ENCODE results near the gene OR6T1.

Gene OR6T1

DNA sequence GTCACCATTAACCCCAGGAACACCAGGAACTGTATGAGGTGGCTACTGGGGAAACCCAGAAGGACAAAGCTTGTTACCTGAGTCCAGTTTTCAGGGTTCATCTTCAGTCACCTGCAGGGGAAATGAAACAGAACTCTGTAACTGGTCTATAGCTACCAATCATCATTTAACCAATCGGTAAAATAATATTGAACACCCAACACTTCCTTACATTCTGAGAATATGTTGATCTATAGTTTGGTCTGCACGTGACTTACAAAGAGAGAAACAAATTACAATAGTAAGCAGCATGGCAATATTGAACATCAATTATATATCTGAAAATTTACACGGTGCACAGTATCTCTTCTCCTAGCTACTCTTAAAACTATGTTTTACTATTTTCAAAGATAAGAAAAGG, at the start of gene OR6T1:
Gene OR6T1, minus strand, starts transcription at position 101 of the 400 bp plus-strand sequence. Its CDS starts 0 bp downstream, at position 101.
- Histone ChIP-seq H3K9me3 (ENCODE audit: control insufficient read depth, insufficient read depth, low read length) (no peaks in the 10 kb centered on the region), H3K27ac (ENCODE audit: low read depth, low read length) (no peak within 1 kb of the TSS), H3K27me3 (ENCODE audit: control insufficient read depth, insufficient read depth, low read length) (no peaks in the 10 kb centered on the region)

DNA sequence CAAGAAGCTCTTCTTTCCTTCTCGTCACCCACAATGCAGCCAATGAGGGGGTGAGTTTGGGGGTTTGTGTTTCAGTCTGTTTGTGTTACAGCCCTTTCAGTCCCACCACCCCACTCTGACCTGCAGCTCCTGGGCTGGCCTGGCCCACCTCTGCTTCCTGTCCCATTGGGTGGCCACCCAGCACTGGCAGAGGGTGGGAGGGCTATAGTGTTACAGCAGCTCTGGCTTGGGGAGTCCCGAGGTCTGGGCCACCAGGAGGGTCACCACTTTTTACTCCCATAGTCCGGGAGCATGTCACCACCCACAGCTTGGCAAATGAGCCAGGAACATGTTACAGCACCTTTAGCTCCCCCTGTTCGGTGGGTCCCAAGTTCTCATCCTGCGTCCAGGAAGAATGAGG, 35.7 kb upstream of the OR6T1 start:
- H3K27me3 ChIP-seq (ENCODE audit: control insufficient read depth, insufficient read depth, low read length), result no peaks in the 10 kb centered on the region
- H3K4me1 ChIP-seq (ENCODE audit: control insufficient read depth, insufficient read depth, low read length), result no peaks in the 10 kb centered on the region
- H3K9me3 ChIP-seq (ENCODE audit: control insufficient read depth, insufficient read depth, low read length), result no peaks in the 10 kb centered on the region
- no peak overlapping the region for H3K4me3 ChIP-seq (ENCODE audit: low read depth, low read length)
- H3K9ac ChIP-seq (ENCODE audit: low read depth, low read length), result no peak overlapping the region
- no peak overlapping the region for H3K27ac ChIP-seq (ENCODE audit: low read depth, low read length)
- no peaks in the 10 kb centered on the region for H3K36me3 ChIP-seq (ENCODE audit: control insufficient read depth, insufficient read depth, low read length)

More for the DNA sequence above, at the start of gene OR6T1:
- no peaks in the 10 kb centered on the region for H3K4me1 ChIP-seq (ENCODE audit: control insufficient read depth, insufficient read depth, low read length)
- H3K36me3 ChIP-seq (ENCODE audit: control insufficient read depth, insufficient read depth, low read length), result no peaks in the 10 kb centered on the region
- H3K9ac ChIP-seq (ENCODE audit: low read depth, low read length), result no peak within 1 kb of the TSS
- no peak within 1 kb of the TSS for H3K4me3 ChIP-seq (ENCODE audit: low read depth, low read length)

DNA sequence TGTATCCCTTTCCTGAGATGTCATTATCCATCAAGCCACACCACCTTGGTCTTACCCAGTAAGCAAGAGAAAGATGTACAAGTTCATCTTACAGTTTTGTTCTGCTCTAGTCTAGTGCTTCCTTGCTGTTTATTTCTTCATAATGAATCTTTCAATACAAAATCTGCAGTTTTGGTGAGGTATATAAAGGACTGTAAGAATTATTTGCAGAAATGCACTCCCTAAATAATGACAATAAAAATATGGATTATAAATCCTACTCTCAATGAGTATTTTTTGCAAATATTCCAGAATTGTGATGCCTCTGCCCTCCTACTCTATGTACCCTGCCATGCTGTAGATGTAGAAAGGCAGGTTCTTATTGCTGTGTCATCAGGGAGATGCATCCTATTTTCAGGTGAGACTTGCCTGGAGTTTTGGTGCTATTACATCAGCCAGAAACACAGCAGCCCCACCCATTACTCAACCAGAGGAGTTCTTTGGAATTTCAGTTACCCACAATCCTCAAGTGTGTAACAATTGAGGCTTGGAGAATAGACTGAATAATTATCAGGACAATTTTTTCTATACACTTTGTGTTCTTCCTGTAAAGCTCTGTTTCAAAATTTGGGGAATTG, 34.2 kb upstream of the OR6T1 start, which contains the start of gene OR10S1:
Gene OR10S1, minus strand, starts transcription at position 51 of the 617 bp plus-strand sequence. CDS start 117 bp downstream, outside the sequence.
- Histone ChIP-seq H3K36me3 (ENCODE audit: control insufficient read depth, insufficient read depth, low read length) (no peaks in the 10 kb centered on the region), H3K4me1 (ENCODE audit: control insufficient read depth, insufficient read depth, low read length) (no peaks in the 10 kb centered on the region), H3K9me3 (ENCODE audit: control insufficient read depth, insufficient read depth, low read length) (no peaks in the 10 kb centered on the region), H3K4me3 (ENCODE audit: low read depth, low read length) (no peak within 1 kb of the TSS), H3K27ac (ENCODE audit: low read depth, low read length) (no peak within 1 kb of the TSS), H3K9ac (ENCODE audit: low read depth, low read length) (no peak within 1 kb of the TSS), H3K27me3 (ENCODE audit: control insufficient read depth, insufficient read depth, low read length) (no peaks in the 10 kb centered on the region)

GRCh38 chr11:123976770-123977560, 33.3 kb upstream of the OR6T1 start:
- Histone ChIP-seq H3K27me3 (ENCODE audit: control insufficient read depth, insufficient read depth, low read length) (no peaks in the 10 kb centered on the region), H3K4me1 (ENCODE audit: control insufficient read depth, insufficient read depth, low read length) (no peaks in the 10 kb centered on the region), H3K27ac (ENCODE audit: low read depth, low read length) (no peak overlapping the region), H3K9ac (ENCODE audit: low read depth, low read length) (no peak overlapping the region), H3K9me3 (ENCODE audit: control insufficient read depth, insufficient read depth, low read length) (no peaks in the 10 kb centered on the region), H3K36me3 (ENCODE audit: control insufficient read depth, insufficient read depth, low read length) (no peaks in the 10 kb centered on the region), H3K4me3 (ENCODE audit: low read depth, low read length) (no peak overlapping the region)

DNA sequence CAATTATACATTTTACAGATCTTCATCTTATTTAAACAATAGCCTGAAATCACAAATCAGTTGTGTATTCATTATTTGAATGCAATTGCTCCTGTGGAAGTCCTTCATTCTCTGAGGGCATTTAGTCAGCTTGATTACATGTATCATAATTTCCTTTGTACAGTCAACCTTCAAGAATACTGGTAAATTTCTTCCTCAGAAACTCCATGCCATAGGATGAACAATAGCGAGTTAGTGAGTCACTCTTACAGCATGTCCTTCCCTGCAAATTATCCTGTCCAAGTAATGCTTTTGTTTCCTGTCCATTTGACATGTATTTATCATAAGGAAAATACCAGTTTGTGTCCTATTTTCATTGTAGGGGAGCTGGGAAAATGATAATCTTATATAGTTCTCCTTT, 30.2 kb upstream of the OR6T1 start:
- Histone ChIP-seq H3K4me3 (ENCODE audit: low read depth, low read length) (no peak overlapping the region), H3K9ac (ENCODE audit: low read depth, low read length) (no peak overlapping the region), H3K27ac (ENCODE audit: low read depth, low read length) (no peak overlapping the region), H3K27me3 (ENCODE audit: control insufficient read depth, insufficient read depth, low read length) (no peaks in the 10 kb centered on the region), H3K9me3 (ENCODE audit: control insufficient read depth, insufficient read depth, low read length) (no peaks in the 10 kb centered on the region), H3K4me1 (ENCODE audit: control insufficient read depth, insufficient read depth, low read length) (no peaks in the 10 kb centered on the region), H3K36me3 (ENCODE audit: control insufficient read depth, insufficient read depth, low read length) (no peaks in the 10 kb centered on the region)

- no peaks in the 10 kb centered on the region for H3K27me3 ChIP-seq (ENCODE audit: control insufficient read depth, insufficient read depth, low read length)
Measured at GRCh38 chr11:123956752-123957151, 13.1 kb upstream of the OR6T1 start.

GRCh38 chr11:123945132-123945531, 1.5 kb upstream of the OR6T1 start:
- H3K27me3 ChIP-seq (ENCODE audit: control insufficient read depth, insufficient read depth, low read length), result no peaks in the 10 kb centered on the region
- H3K36me3 ChIP-seq (ENCODE audit: control insufficient read depth, insufficient read depth, low read length), result no peaks in the 10 kb centered on the region
- no peaks in the 10 kb centered on the region for H3K4me1 ChIP-seq (ENCODE audit: control insufficient read depth, insufficient read depth, low read length)
- no peak overlapping the region for H3K4me3 ChIP-seq (ENCODE audit: low read depth, low read length)
- no peak overlapping the region for H3K27ac ChIP-seq (ENCODE audit: low read depth, low read length)
- no peaks in the 10 kb centered on the region for H3K9me3 ChIP-seq (ENCODE audit: control insufficient read depth, insufficient read depth, low read length)
- H3K9ac ChIP-seq (ENCODE audit: low read depth, low read length), result no peak overlapping the region

More at GRCh38 chr11:123956752-123957151, 13.1 kb upstream of the OR6T1 start:
- H3K4me3 ChIP-seq (ENCODE audit: low read depth, low read length), result no peak overlapping the region
- no peaks in the 10 kb centered on the region for H3K4me1 ChIP-seq (ENCODE audit: control insufficient read depth, insufficient read depth, low read length)
- no peaks in the 10 kb centered on the region for H3K36me3 ChIP-seq (ENCODE audit: control insufficient read depth, insufficient read depth, low read length)
- H3K27ac ChIP-seq (ENCODE audit: low read depth, low read length), result no peak overlapping the region
- no peak overlapping the region for H3K9ac ChIP-seq (ENCODE audit: low read depth, low read length)
- 0 out of 2 replicates have a peak, but pooled peaks cover 5% of the 10 kb centered on the region for H3K9me3 ChIP-seq (ENCODE audit: control insufficient read depth, insufficient read depth, low read length)

DNA sequence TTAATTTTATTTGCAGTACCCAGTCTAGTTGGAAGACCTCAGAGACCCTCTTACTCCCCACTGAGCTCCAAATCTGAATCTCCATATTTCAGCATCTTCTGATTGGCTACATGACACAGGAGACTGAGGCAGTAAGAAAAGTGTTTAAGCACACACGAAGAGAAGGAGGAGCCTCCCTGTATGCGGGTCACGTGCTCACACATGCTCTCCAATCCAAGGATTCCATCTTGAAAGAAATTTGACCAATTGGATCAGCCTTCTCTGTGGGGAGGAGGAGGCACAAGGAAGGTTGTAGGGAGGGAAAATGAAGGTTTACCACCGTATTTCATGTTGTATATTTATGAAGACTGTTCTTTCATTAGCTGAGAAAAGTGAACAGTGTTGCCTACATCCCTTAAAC, 1.2 kb downstream of the OR6T1 start:
- Histone ChIP-seq H3K4me3 (ENCODE audit: low read depth, low read length) (no peak overlapping the region), H3K27ac (ENCODE audit: low read depth, low read length) (no peak overlapping the region), H3K36me3 (ENCODE audit: control insufficient read depth, insufficient read depth, low read length) (no peaks in the 10 kb centered on the region), H3K4me1 (ENCODE audit: control insufficient read depth, insufficient read depth, low read length) (no peaks in the 10 kb centered on the region), H3K9ac (ENCODE audit: low read depth, low read length) (no peak overlapping the region), H3K9me3 (ENCODE audit: control insufficient read depth, insufficient read depth, low read length) (no peaks in the 10 kb centered on the region), H3K27me3 (ENCODE audit: control insufficient read depth, insufficient read depth, low read length) (no peaks in the 10 kb centered on the region)

GRCh38 chr11:123939317-123939716, 4.3 kb downstream of the OR6T1 start, which contains the start of gene OR4D5:
OR4D5 (plus strand) TSS chr11:123939617; CDS start chr11:123939617, 0 bp downstream.
- H3K27ac ChIP-seq (ENCODE audit: low read depth, low read length), result no peak within 1 kb of the TSS
- no peaks in the 10 kb centered on the region for H3K36me3 ChIP-seq (ENCODE audit: control insufficient read depth, insufficient read depth, low read length)
- H3K4me1 ChIP-seq (ENCODE audit: control insufficient read depth, insufficient read depth, low read length), result no peaks in the 10 kb centered on the region
- no peak within 1 kb of the TSS for H3K9ac ChIP-seq (ENCODE audit: low read depth, low read length)
- no peak within 1 kb of the TSS for H3K4me3 ChIP-seq (ENCODE audit: low read depth, low read length)
- no peaks in the 10 kb centered on the region for H3K9me3 ChIP-seq (ENCODE audit: control insufficient read depth, insufficient read depth, low read length)
- H3K27me3 ChIP-seq (ENCODE audit: control insufficient read depth, insufficient read depth, low read length), result no peaks in the 10 kb centered on the region

DNA sequence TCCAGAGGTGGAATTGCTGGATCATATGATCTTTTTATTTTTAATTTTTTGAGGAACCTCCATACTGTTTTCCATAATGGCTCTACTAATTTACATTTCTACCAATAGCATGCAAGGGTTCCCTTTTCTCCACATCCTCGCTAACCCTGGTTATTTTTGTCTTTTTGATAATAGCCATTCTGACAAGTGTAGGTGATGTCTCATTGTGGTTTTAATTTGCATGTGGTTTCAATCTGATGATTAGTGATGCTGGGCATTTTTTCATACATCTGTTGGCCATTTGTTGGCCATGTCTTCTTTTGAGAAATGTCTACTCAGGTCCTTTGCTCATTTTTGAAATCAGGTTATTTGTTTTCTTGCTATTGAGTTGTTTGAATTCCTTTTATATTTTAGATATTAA, 19.6 kb downstream of the OR6T1 start:
- Histone ChIP-seq H3K9me3 (ENCODE audit: control insufficient read depth, insufficient read depth, low read length) (no peaks in the 10 kb centered on the region), H3K27me3 (ENCODE audit: control insufficient read depth, insufficient read depth, low read length) (no peaks in the 10 kb centered on the region), H3K4me1 (ENCODE audit: control insufficient read depth, insufficient read depth, low read length) (no peaks in the 10 kb centered on the region)

DNA sequence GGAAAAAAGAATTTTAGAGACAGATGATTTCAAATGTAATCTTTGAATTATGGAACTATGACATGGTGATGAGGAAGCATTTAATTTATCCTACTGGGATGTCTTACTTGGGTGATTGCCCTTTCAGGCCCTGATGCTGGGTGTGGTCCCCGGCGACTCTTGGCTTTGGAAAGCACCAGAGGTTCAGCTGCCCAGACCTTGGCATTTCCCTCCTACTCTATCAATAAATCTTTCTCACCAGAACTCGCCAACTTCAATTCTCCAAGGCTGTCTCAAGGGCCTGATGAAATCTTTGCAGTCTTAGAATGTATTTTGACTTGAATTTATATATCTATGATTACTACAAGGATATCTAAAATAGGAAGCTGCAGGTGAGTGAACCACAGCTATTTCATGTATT, 22.7 kb downstream of the OR6T1 start:
- no peak overlapping the region for H3K4me3 ChIP-seq (ENCODE audit: low read depth, low read length)
- H3K27me3 ChIP-seq (ENCODE audit: control insufficient read depth, insufficient read depth, low read length), result no peaks in the 10 kb centered on the region
- H3K4me1 ChIP-seq (ENCODE audit: control insufficient read depth, insufficient read depth, low read length), result no peaks in the 10 kb centered on the region
- H3K9ac ChIP-seq (ENCODE audit: low read depth, low read length), result no peak overlapping the region
- H3K9me3 ChIP-seq (ENCODE audit: control insufficient read depth, insufficient read depth, low read length), result no peaks in the 10 kb centered on the region
- H3K27ac ChIP-seq (ENCODE audit: low read depth, low read length), result no peak overlapping the region
- H3K36me3 ChIP-seq (ENCODE audit: control insufficient read depth, insufficient read depth, low read length), result no peaks in the 10 kb centered on the region

More for the DNA sequence above, 19.6 kb downstream of the OR6T1 start:
- Histone ChIP-seq H3K36me3 (ENCODE audit: control insufficient read depth, insufficient read depth, low read length) (no peaks in the 10 kb centered on the region), H3K9ac (ENCODE audit: low read depth, low read length) (no peak overlapping the region), H3K27ac (ENCODE audit: low read depth, low read length) (no peak overlapping the region), H3K4me3 (ENCODE audit: low read depth, low read length) (no peak overlapping the region)

Data from HUES48 (cell line).